Mononuclear cell (primary cell): Measurements from ENCODE around the gene DICER1. TPM values are rescaled to one million over a fixed set of nuclear protein-coding genes. Genes with fewer than 3 reads are reported as not detected.

ENCODE experiments used
- H3K27me3 ChIP-seq: 2 replicates; pipeline ENCODE4 v1.6.0; 2011; ENCODE audit warnings: low read length, control low read depth; ENCODE audit not compliant: insufficient read depth
- H3K4me1 ChIP-seq: 2 replicates; pipeline ENCODE4 v1.5.1; 2011; ENCODE audit warnings: mild to moderate bottlenecking, low read length, control low read depth; ENCODE audit not compliant: insufficient read depth
- H3K4me3 ChIP-seq: 2 replicates; pipeline ENCODE4 v1.5.1; 2011; ENCODE audit warnings: mild to moderate bottlenecking, low read length, moderate library complexity
- H3K9me3 ChIP-seq: 2 replicates; pipeline ENCODE4 v1.5.1; 2011; ENCODE audit warnings: low read depth, mild to moderate bottlenecking, control low read depth, low read length
- total RNA-seq: library from RNA; depleted of rRNA; stranded (reverse); fragments of >200 nt; gene quantifications from one replicate; pipeline ENCODE4 v1.2.3, GENCODE V29; 2012

Gene DICER1
- total RNA-seq, 1 donor = 99.5 TPM

GRCh38 chr14:95062220-95062619 lies 95.1 kb downstream of the DICER1 start:
- no peaks in the 10 kb centered on the region for H3K4me1 ChIP-seq
- no peaks in the 10 kb centered on the region for H3K27me3 ChIP-seq
- H3K9me3 ChIP-seq = no peaks in the 10 kb centered on the region
- no peak overlapping the region for H3K4me3 ChIP-seq

- no peaks in the 10 kb centered on the region for H3K9me3 ChIP-seq
- H3K4me3 ChIP-seq = no peak overlapping the region
- H3K4me1 ChIP-seq = no peaks in the 10 kb centered on the region
- no peaks in the 10 kb centered on the region for H3K27me3 ChIP-seq
Measured at GRCh38 chr14:95061317-95062093, 95.8 kb downstream of the DICER1 start.

GRCh38 chr14:95059126-95059525 lies 98.2 kb downstream of the DICER1 start:
- Histone ChIP-seq H3K9me3 (no peaks in the 10 kb centered on the region), H3K27me3 (no peaks in the 10 kb centered on the region), H3K4me3 (no peak overlapping the region), H3K4me1 (no peaks in the 10 kb centered on the region)

- H3K4me3 ChIP-seq = no peak overlapping the region
- H3K27me3 ChIP-seq = no peaks in the 10 kb centered on the region
- no peaks in the 10 kb centered on the region for H3K4me1 ChIP-seq
- no peaks in the 10 kb centered on the region for H3K9me3 ChIP-seq
Measured at GRCh38 chr14:95058491-95058890, 98.8 kb downstream of the DICER1 start.

GRCh38 chr14:95057851-95058250 lies 99.5 kb downstream of the DICER1 start:
- no peak overlapping the region for H3K4me3 ChIP-seq
- H3K27me3 ChIP-seq = no peaks in the 10 kb centered on the region
- no peaks in the 10 kb centered on the region for H3K9me3 ChIP-seq
- no peaks in the 10 kb centered on the region for H3K4me1 ChIP-seq

GRCh38 chr14:95057147-95057546 lies 100.2 kb downstream of the DICER1 start:
- H3K4me1 ChIP-seq = no peaks in the 10 kb centered on the region
- no peaks in the 10 kb centered on the region for H3K9me3 ChIP-seq
- no peaks in the 10 kb centered on the region for H3K27me3 ChIP-seq
- H3K4me3 ChIP-seq = no peak overlapping the region

- Histone ChIP-seq H3K9me3 (no peaks in the 10 kb centered on the region), H3K4me1 (no peaks in the 10 kb centered on the region), H3K27me3 (no peaks in the 10 kb centered on the region), H3K4me3 (no peak overlapping the region)
Measured at GRCh38 chr14:95056476-95056875, 100.9 kb downstream of the DICER1 start.

- Histone ChIP-seq H3K9me3 (no peaks in the 10 kb centered on the region), H3K4me1 (no peaks in the 10 kb centered on the region), H3K4me3 (no peak overlapping the region), H3K27me3 (no peaks in the 10 kb centered on the region)
Measured at GRCh38 chr14:95055318-95055717, 102.0 kb downstream of the DICER1 start.

- no peak overlapping the region for H3K4me3 ChIP-seq
- no peaks in the 10 kb centered on the region for H3K4me1 ChIP-seq
- no peaks in the 10 kb centered on the region for H3K9me3 ChIP-seq
- H3K27me3 ChIP-seq = no peaks in the 10 kb centered on the region
Measured at GRCh38 chr14:95054346-95055280, 102.7 kb downstream of the DICER1 start.

- H3K9me3 ChIP-seq = no peaks in the 10 kb centered on the region
- no peak overlapping the region for H3K4me3 ChIP-seq
- H3K27me3 ChIP-seq = no peaks in the 10 kb centered on the region
- no peaks in the 10 kb centered on the region for H3K4me1 ChIP-seq
Measured at GRCh38 chr14:95052016-95052585, 105.2 kb downstream of the DICER1 start.

- no peak overlapping the region for H3K4me3 ChIP-seq
- no peaks in the 10 kb centered on the region for H3K27me3 ChIP-seq
- no peaks in the 10 kb centered on the region for H3K9me3 ChIP-seq
- no peaks in the 10 kb centered on the region for H3K4me1 ChIP-seq
Measured at GRCh38 chr14:95049952-95050351, 107.4 kb downstream of the DICER1 start.

GRCh38 chr14:95048771-95049312 lies 108.5 kb downstream of the DICER1 start:
- H3K4me3 ChIP-seq = no peak overlapping the region

GRCh38 chr14:95047754-95048153 lies 109.6 kb downstream of the DICER1 start:
- Histone ChIP-seq H3K27me3 (no peaks in the 10 kb centered on the region), H3K9me3 (no peaks in the 10 kb centered on the region), H3K4me3 (no peak overlapping the region), H3K4me1 (no peaks in the 10 kb centered on the region)

More at GRCh38 chr14:95048771-95049312, 108.5 kb downstream of the DICER1 start:
- Histone ChIP-seq H3K27me3 (no peaks in the 10 kb centered on the region), H3K9me3 (no peaks in the 10 kb centered on the region), H3K4me1 (no peaks in the 10 kb centered on the region)

- no peaks in the 10 kb centered on the region for H3K4me1 ChIP-seq
- H3K9me3 ChIP-seq = no peaks in the 10 kb centered on the region
- H3K4me3 ChIP-seq = no peak overlapping the region
- no peaks in the 10 kb centered on the region for H3K27me3 ChIP-seq
Measured at GRCh38 chr14:95046711-95047681, 110.3 kb downstream of the DICER1 start.
